ENCODE results near the gene PIK3R2.

The PIK3R2 gene

DNA sequence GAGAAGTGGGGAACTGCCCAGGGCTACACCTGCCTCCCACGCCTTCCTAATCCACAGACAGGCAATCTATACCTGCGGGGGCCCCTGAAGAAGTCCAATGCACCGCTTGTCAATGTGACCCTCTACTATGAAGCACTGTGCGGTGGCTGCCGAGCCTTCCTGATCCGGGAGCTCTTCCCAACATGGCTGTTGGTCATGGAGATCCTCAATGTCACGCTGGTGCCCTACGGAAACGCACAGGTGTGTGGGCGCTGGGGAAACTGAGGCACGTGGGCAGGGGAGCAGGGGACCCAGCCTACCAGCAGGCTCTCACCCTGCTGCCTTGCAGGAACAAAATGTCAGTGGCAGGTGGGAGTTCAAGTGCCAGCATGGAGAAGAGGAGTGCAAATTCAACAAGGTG lies 22.0 kb downstream of the PIK3R2 start:
- FAIRE-seq, result no peak

- no peak for FAIRE-seq
Observed at GRCh38 chr19:18176367-18177310, 23.7 kb downstream of the PIK3R2 start.

- FAIRE-seq, result no peak
Observed at GRCh38 chr19:18179957-18180356, 27.0 kb downstream of the PIK3R2 start.

GRCh38 chr19:18183529-18183928 lies 30.6 kb downstream of the PIK3R2 start:
- no peak for FAIRE-seq

GRCh38 chr19:18185538-18185937 lies 32.6 kb downstream of the PIK3R2 start:
- no peak for FAIRE-seq

GRCh38 chr19:18190278-18190677 lies 37.3 kb downstream of the PIK3R2 start:
- no peak for FAIRE-seq

DNA sequence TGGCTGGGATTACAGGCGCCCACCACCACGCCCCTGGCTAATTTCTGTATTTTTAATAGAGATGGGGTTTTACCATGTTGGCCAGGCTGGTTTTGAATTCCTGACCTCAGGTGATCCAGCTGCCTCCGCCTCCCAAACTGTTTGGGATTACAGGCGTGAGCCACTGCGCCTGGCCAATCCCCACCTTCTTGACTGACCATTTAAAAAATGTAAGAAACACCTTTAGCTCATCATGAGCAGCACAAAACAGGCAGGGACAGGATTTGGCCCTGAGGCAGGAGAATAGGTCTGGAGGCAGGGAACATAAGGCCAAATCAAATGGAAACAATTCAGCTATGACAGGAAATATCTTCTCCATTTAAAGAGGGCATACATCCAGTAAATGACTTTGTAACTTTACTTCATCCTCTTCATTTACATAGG lies 38.7 kb downstream of the PIK3R2 start:
- FAIRE-seq, result no peak

DNA sequence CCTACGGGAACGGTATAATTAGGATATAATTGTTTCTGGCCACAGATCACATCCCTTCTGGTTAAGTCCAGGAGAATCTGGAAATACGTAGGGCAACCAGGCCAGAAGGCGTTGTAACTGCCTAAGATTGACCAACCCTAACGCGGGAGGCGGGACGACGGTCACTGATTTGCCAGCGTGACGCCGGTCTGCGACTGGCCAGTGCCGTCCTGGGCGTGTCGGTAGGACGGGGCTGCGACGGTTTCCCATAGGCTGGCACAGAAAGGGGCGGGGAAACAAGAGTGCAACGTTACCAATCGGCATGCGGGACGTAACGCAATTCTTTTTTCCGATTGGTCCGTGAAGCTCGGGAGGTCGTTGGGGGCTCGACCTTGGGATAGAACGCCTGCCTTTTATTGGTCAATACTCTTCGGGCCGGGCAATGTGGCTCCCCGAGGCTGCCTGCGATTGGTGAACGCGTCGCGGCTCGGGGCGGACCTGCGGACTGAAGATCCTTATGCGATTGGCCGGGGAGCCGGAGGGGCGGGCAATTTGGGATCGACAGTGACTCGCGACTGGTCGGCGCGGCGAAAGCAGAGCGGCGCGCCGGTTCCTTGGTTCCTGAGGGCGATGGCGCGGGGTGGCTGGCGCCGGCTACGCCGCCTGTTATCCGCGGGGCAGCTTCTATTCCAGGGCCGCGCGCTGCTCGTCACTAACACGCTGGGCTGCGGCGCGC lies 39.9 kb downstream of the PIK3R2 start, which contains the start of gene MPV17L2:
MPV17L2 (plus strand) TSS at position 546 of the 715 bp plus-strand sequence; CDS start at position 610, 64 bp downstream.
- peak; percentile 99 for FAIRE-seq

- no peak for FAIRE-seq
Observed at GRCh38 chr19:18193388-18194180, 40.6 kb downstream of the PIK3R2 start.

DNA sequence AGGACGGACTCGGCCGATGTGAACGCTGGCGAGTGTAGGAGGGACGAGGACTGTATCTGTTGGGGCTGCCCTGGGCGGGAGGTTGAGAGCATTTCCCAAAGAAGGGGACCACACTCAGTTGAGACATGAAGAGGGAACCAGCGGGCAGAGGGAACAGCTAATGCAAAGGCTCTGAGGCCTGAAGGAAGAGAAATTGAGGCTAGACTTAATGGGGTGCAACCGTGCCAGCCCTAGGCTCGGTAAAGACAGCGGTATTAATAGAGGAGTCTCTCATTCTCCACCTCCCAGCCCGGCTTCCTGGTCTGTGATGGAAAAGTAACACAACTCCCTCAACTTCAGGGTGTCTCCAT lies 41.2 kb downstream of the PIK3R2 start:
- FAIRE-seq, result no peak

GRCh38 chr19:18194554-18195238 lies 41.7 kb downstream of the PIK3R2 start:
- no peak for FAIRE-seq

GRCh38 chr19:18196511-18196845 lies 43.5 kb downstream of the PIK3R2 start:
- FAIRE-seq, result no peak

DNA sequence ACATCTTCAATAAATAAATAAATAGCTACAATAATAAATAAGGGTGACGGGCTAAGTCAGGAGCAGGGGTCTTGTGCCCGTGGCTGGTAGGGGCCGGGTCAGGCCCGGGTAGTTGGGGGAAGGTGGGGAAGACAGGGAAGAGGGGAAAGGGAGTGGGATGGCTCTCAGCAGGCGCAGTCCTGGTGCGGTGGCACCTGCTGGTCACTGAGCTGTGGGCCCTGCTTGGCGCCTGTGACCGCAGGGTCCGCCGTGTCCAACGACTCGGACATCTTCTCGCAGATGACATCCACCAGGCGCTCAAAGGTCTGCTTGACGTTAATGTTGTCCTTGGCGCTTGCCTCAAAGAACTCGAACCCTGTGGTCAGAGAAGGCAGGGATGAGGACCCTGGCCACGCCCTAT lies 44.3 kb downstream of the PIK3R2 start:
- FAIRE-seq, result no peak

DNA sequence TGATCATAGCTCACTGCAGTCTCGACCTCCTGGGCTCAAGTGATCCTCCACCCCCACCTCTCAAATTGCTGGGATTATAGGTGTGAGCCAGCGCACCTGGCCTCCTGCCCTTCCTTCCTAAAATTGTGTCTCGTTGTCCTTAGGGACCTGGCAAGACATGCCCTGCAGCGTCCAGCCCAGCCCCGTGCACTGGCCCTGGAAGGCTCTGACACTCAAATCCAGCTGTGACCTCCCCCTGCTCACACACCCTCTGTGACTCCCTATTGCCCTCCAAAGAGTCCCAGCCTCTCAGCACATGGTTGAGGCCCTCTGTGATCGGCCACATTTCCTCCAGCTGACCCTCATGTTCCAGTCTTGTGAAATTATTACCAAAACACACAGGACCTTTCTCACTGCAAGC lies 45.0 kb downstream of the PIK3R2 start:
- FAIRE-seq, result no peak

DNA sequence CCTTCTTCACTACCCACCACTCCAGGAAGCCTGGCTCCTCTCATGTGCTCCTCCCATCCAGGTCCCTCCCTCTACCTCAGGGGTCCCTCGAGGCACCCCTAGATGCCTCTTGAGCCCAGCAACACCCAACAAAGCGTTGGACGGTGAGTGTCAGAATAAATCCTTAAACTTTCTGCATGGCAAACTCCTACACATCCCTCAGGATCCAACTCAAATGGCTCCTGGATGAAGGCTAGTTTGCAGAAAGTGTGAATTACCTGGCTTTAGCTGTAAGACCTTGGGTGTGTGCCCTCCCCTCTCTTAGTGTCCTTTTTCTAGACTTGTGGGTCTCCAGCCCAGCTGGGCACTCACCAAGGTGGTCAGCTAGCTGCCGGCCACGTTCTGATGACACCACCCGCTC lies 45.4 kb downstream of the PIK3R2 start:
- FAIRE-seq, result no peak

DNA sequence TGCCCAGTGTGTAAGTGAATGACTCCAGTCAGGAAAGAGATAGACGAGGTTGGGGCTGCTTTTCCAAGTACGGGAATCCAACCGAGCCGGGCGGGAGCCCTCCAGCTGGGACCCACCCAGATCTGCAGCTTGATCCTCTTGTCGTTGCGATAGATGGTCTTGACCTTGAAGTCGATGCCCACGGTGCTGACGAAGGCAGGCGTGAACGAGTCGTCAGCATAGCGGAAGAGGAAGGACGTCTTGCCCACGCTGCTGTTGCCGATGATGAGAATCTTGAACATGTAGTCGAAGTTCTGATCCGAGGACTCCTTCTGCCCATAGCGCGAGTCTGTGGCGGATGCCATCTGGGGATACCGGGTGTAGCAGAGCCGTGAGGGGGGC lies 49.4 kb downstream of the PIK3R2 start:
- no peak for FAIRE-seq

- FAIRE-seq, result no peak
Observed at GRCh38 chr19:18202778-18203407, 49.9 kb downstream of the PIK3R2 start.

DNA sequence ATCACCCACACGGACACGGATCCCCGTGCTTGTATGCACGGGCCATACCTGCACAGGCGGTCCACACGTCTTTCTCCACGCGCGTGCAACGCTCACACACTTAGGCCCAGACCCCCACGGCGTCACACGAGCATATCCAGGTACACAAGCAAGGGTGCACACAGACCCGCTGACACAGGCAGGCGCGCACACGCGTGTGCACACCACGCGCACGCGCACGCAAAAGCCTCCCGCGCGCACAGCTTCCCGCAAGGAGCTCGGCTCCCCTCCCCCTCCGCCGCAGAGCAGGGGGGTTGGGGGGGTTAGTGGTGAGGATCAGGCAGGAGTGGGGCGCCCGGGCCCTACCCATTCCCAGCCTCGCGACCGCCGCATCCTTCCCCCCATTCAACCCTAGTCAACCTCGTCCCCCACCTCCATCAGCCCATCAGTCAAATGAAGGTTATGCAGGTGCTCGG lies 50.5 kb downstream of the PIK3R2 start:
- FAIRE-seq, result no peak

GRCh38 chr19:18203863-18204393 lies 51.0 kb downstream of the PIK3R2 start, which contains the start of gene RAB3A:
Gene RAB3A (minus strand): TSS chr19:18204042. CDS start chr19:18202740, 1,302 bp downstream.
- peak; percentile 93 for FAIRE-seq

DNA sequence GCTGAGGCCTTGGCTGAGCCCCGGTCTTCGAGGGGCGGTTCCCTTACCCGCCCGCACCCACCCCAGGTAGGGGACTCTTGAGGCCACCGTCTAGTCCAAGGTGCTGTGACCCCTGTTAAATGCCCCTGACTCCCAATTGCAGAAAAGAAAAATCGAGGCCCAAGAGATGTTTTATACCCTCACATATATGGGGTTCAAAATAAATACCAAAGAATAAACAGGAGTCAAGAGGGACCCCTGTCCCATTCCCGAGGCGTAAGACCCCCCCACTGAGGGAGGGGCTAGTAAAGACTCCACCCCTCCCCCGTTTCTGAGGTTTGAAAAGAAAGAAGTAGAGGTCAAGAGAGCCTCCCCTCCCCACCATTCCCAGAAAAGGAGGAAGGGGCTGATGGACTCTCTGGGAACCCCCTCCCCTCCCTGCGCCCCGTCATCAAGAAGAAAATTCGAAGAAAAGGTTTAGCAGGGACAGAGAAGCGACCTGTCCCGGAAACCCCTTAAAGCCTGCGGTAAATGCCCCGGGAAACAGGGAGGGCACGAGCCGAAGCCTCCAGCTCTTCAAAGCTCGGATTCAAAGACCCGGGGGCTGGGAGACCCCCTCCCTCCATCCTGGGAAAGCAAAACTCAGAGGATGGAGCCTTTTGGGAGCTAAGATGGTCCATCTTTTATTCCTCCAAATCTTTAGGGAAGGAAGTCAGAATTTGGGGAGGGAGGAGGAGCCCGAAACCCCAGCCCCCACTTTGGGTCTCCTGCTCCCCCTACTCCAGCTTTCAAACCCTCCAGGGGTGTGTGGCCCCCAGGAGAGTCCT lies 51.6 kb downstream of the PIK3R2 start:
- no peak for FAIRE-seq

Measured in TTC549 (cell line).